Activated CD8-positive, alpha-beta T cell treated with anti-CD3 and anti-CD28 coated beads, Interleukin-2, amount 10 ng/mL, durations not matched to agents 7 days and 5 days (primary cell): ENCODE results near the gene PRSS38. TPM values are rescaled to one million over a fixed set of nuclear protein-coding genes. Genes with fewer than 3 reads are reported as not detected.

ENCODE experiments used
- ATAC-seq: fragments of 150-1000 bp; cut with Tn5 transposase; one replicate; pipeline ENCODE4 v1.10.0; 2021; ENCODE audit warnings: moderate library complexity
- CTCF ChIA-PET: fragments of 350-600 bp; sonication (Branson Sonifier 250); formaldehyde crosslinking; loops from one replicate; lab custom pipeline; 2021; ENCODE audit warnings: antibody characterized with exemption; lab: Charles Lee
- POLR2A ChIA-PET: fragments of 350-600 bp; sonication (Branson Sonifier 250); formaldehyde crosslinking; loops from one replicate; lab custom pipeline; 2021; ENCODE audit warnings: antibody characterized with exemption; lab: Charles Lee
- DNase-seq: peaks from one replicate; pipeline ENCODE4 v3.0.0-alpha.2; 2020
- H3K27ac Mint-ChIP-seq: one replicate; pipeline ENCODE4 v1.8.0; 2021; ENCODE audit warnings: mild to moderate bottlenecking, mixed read lengths
- H3K27me3 Mint-ChIP-seq: one replicate; pipeline ENCODE4 v1.8.0; 2021; ENCODE audit warnings: low read depth, mixed read lengths
- H3K36me3 Mint-ChIP-seq: one replicate; pipeline ENCODE4 v1.8.0; 2021; ENCODE audit warnings: low read depth, mixed read lengths
- H3K4me1 Mint-ChIP-seq: one replicate; pipeline ENCODE4 v1.8.0; 2021; ENCODE audit warnings: low read depth, mixed read lengths
- H3K4me3 Mint-ChIP-seq: one replicate; pipeline ENCODE4 v1.8.0; 2021; ENCODE audit warnings: mild to moderate bottlenecking, mixed read lengths
- H3K9me3 Mint-ChIP-seq: one replicate; pipeline ENCODE4 v1.8.0; 2022; ENCODE audit warnings: mixed read lengths; ENCODE audit not compliant: insufficient read depth
- total RNA-seq, 2 experiments: library from RNA; stranded (reverse); gene quantifications; one replicate each; pipeline ENCODE4 v1.2.3, GENCODE V29; 2021

The PRSS38 gene
- total RNA-seq, 2 experiments from 2014 or later = not detected

GRCh38 chr1:227797144-227797543 lies 18.3 kb upstream of the PRSS38 start:
- Mint-ChIP-seq H3K27me3 (peaks cover 8% of the 10 kb centered on the region), H3K9me3 (no peaks in the 10 kb centered on the region), H3K4me3 (no peak overlapping the region), H3K4me1 (no peaks in the 10 kb centered on the region), H3K27ac (no peak overlapping the region), H3K36me3 (no peaks in the 10 kb centered on the region)
- CTCF ChIA-PET = no interaction called here
- POLR2A ChIA-PET = no interaction called here
- DNase-seq (no peak), ATAC-seq (no peak)

GRCh38 chr1:227797625-227798024 lies 17.9 kb upstream of the PRSS38 start:
- CTCF ChIA-PET = no interaction called here
- no peak overlapping the region for H3K4me3 Mint-ChIP-seq
- no peak overlapping the region for H3K27ac Mint-ChIP-seq
- H3K4me1 Mint-ChIP-seq = no peaks in the 10 kb centered on the region
- no peak for ATAC-seq
- peaks cover 11% of the 10 kb centered on the region for H3K27me3 Mint-ChIP-seq
- POLR2A ChIA-PET = no interaction called here
- DNase-seq = no peak
- no peaks in the 10 kb centered on the region for H3K9me3 Mint-ChIP-seq
- no peaks in the 10 kb centered on the region for H3K36me3 Mint-ChIP-seq

- Mint-ChIP-seq H3K9me3 (no peaks in the 10 kb centered on the region), H3K27me3 (peaks cover 17% of the 10 kb centered on the region), H3K4me1 (no peaks in the 10 kb centered on the region), H3K36me3 (no peaks in the 10 kb centered on the region), H3K27ac (no peak overlapping the region), H3K4me3 (no peak overlapping the region)
- ATAC-seq (no peak), DNase-seq (no peak)
- CTCF ChIA-PET = no interaction called here
- POLR2A ChIA-PET = no interaction called here
Measured at GRCh38 chr1:227798078-227798802, 17.2 kb upstream of the PRSS38 start.

- POLR2A ChIA-PET = no interaction called here
- no peak for ATAC-seq
- Mint-ChIP-seq H3K27me3 (peaks cover 24% of the 10 kb centered on the region), H3K4me1 (no peaks in the 10 kb centered on the region), H3K36me3 (no peaks in the 10 kb centered on the region), H3K27ac (no peak overlapping the region), H3K9me3 (no peaks in the 10 kb centered on the region), H3K4me3 (no peak overlapping the region)
- CTCF ChIA-PET = interaction anchor here (1.1 kb wide), 1 partner anchor 18 kb away, joined by 3 read pairs; no protein-coding TSS in a partner anchor
- DNase-seq = no peak
Measured at GRCh38 chr1:227799756-227800155, 15.7 kb upstream of the PRSS38 start.

- peaks cover 15% of the 10 kb centered on the region for H3K9me3 Mint-ChIP-seq
- H3K4me1 Mint-ChIP-seq = peaks cover 5% of the 10 kb centered on the region
- no peak overlapping the region for H3K27ac Mint-ChIP-seq
- H3K36me3 Mint-ChIP-seq = no peaks in the 10 kb centered on the region
- DNase-seq (no peak), ATAC-seq (no peak)
- CTCF ChIA-PET = no interaction called here
- no peak overlapping the region for H3K4me3 Mint-ChIP-seq
- POLR2A ChIA-PET = no interaction called here
- peaks cover 26% of the 10 kb centered on the region for H3K27me3 Mint-ChIP-seq
Measured at GRCh38 chr1:227803933-227804332, 11.5 kb upstream of the PRSS38 start.

- H3K4me3 Mint-ChIP-seq = no peak overlapping the region
- POLR2A ChIA-PET = no interaction called here
- CTCF ChIA-PET = no interaction called here
- H3K27ac Mint-ChIP-seq = no peak overlapping the region
- peaks cover 19% of the 10 kb centered on the region for H3K27me3 Mint-ChIP-seq
- peaks cover 21% of the 10 kb centered on the region for H3K9me3 Mint-ChIP-seq
- ATAC-seq = no peak
- DNase-seq = no peak
- H3K36me3 Mint-ChIP-seq = no peaks in the 10 kb centered on the region
- H3K4me1 Mint-ChIP-seq = peaks cover 7% of the 10 kb centered on the region
Measured at GRCh38 chr1:227805606-227806197, 9.8 kb upstream of the PRSS38 start.

- Mint-ChIP-seq H3K9me3 (peaks cover 26% of the 10 kb centered on the region), H3K36me3 (no peaks in the 10 kb centered on the region), H3K27me3 (peaks cover 8% of the 10 kb centered on the region), H3K4me1 (peaks cover 7% of the 10 kb centered on the region), H3K4me3 (no peak overlapping the region), H3K27ac (no peak overlapping the region)
- no peak for DNase-seq
- ATAC-seq = no peak
- POLR2A ChIA-PET = no interaction called here
- CTCF ChIA-PET = no interaction called here
Measured at GRCh38 chr1:227808566-227808965, 6.9 kb upstream of the PRSS38 start.

- Mint-ChIP-seq H3K36me3 (no peaks in the 10 kb centered on the region), H3K4me3 (no peak overlapping the region), H3K27me3 (peaks cover 7% of the 10 kb centered on the region), H3K9me3 (peaks cover 27% of the 10 kb centered on the region), H3K27ac (no peak overlapping the region), H3K4me1 (peaks cover 7% of the 10 kb centered on the region)
- POLR2A ChIA-PET = no interaction called here
- CTCF ChIA-PET = no interaction called here
- DNase-seq (no peak), ATAC-seq (no peak)
Measured at GRCh38 chr1:227809026-227809425, 6.4 kb upstream of the PRSS38 start.

- DNase-seq = no peak
- ChIA-PET CTCF (no interaction called here), POLR2A (interaction anchor here (0.6 kb wide), 1 partner anchor 10 kb away, joined by 3 read pairs; no protein-coding TSS in a partner anchor)
- Mint-ChIP-seq H3K4me1 (peaks cover 6% of the 10 kb centered on the region), H3K36me3 (peaks cover 4% of the 10 kb centered on the region), H3K9me3 (peaks cover 17% of the 10 kb centered on the region), H3K27me3 (no peaks in the 10 kb centered on the region), H3K4me3 (no peak overlapping the region), H3K27ac (no peak overlapping the region)
- no peak for ATAC-seq
Measured at GRCh38 chr1:227813962-227814361, 1.5 kb upstream of the PRSS38 start.

GRCh38 chr1:227816750-227817446 lies 1.4 kb downstream of the PRSS38 start:
- no peak for DNase-seq

GRCh38 chr1:227823537-227823936 lies 8.1 kb downstream of the PRSS38 start:
- ChIA-PET POLR2A (interaction anchor here (0.6 kb wide), 1 partner anchor 9 kb away, joined by 3 read pairs; no protein-coding TSS in a partner anchor), CTCF (no interaction called here)
- H3K27ac Mint-ChIP-seq = no peak overlapping the region
- peaks cover 10% of the 10 kb centered on the region for H3K27me3 Mint-ChIP-seq
- H3K4me3 Mint-ChIP-seq = no peak overlapping the region
- H3K9me3 Mint-ChIP-seq = peaks cover 7% of the 10 kb centered on the region
- H3K4me1 Mint-ChIP-seq = no peaks in the 10 kb centered on the region
- DNase-seq (no peak), ATAC-seq (no peak)
- H3K36me3 Mint-ChIP-seq = no peaks in the 10 kb centered on the region

More at GRCh38 chr1:227816750-227817446, 1.4 kb downstream of the PRSS38 start:
- no peak for ATAC-seq
- peaks cover 4% of the 10 kb centered on the region for H3K36me3 Mint-ChIP-seq
- H3K27ac Mint-ChIP-seq = no peak overlapping the region
- ChIA-PET CTCF (no interaction called here), POLR2A (no interaction called here)
- peaks cover 14% of the 10 kb centered on the region for H3K9me3 Mint-ChIP-seq
- H3K4me1 Mint-ChIP-seq = peaks cover 5% of the 10 kb centered on the region
- H3K27me3 Mint-ChIP-seq = peaks cover 2% of the 10 kb centered on the region
- H3K4me3 Mint-ChIP-seq = no peak overlapping the region

GRCh38 chr1:227824204-227824603 lies 8.7 kb downstream of the PRSS38 start:
- H3K27me3 Mint-ChIP-seq = peaks cover 10% of the 10 kb centered on the region
- peaks cover 7% of the 10 kb centered on the region for H3K9me3 Mint-ChIP-seq
- ChIA-PET POLR2A (interaction anchor here (0.6 kb wide), 1 partner anchor 10 kb away, joined by 3 read pairs; no protein-coding TSS in a partner anchor), CTCF (no interaction called here)
- DNase-seq (no peak), ATAC-seq (no peak)
- no peak overlapping the region for H3K4me3 Mint-ChIP-seq
- no peaks in the 10 kb centered on the region for H3K4me1 Mint-ChIP-seq
- H3K27ac Mint-ChIP-seq = no peak overlapping the region
- H3K36me3 Mint-ChIP-seq = no peaks in the 10 kb centered on the region
